ENCODE data around the gene CBARP. TPM values are rescaled to one million over a fixed set of nuclear protein-coding genes. Genes with fewer than 3 reads are reported as not detected.

Gene CBARP
- total and polyA plus RNA-seq, 9 of the 15 experiments (the other 6 are each of a cell fraction or from before 2014, with no cell fraction given), result 0.03 to 8.9 (median 1.2) TPM; not detected in 1

DNA sequence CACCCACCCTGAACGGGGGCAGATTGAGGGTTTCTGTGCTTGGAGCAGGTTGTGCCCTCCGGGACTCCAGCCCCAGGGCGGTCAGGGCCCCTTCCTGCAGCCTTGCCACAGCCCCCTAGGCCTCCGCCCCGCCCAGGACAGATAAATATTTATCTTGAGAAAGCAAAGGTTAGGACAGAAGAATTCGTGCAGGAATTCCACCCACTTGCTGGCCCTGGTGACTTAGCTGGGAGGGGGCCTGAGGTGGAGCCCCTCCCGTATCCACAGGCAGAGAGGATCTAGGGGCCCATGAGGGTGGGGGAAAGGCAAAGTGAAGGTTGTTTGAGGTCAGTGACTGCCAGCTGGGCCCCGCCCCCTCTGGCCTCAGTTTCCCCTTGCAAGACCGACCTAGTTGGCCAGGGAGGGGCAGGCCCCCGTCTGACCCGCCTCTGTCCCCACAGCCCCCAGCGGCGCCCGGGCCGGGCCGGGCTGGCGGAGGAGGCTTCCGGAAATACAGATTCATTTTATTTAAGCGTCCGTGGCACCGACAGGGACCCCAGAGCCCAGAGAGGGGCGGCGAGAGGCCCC, 15.8 kb upstream of the CBARP start (continued):
- peak; percentile 25 for TF ChIP-seq FIP1L1 (IDR thresholded peaks at IDR 0.05; ENCODE audit: low read depth, low read length, poor library complexity, severe bottlenecking)
- 0 out of 2 replicates have a peak, but pooled peaks have one; percentile 37 for TF ChIP-seq ZC3H4 (CRISPR knock-in tag; IDR thresholded peaks at IDR 0.05; ENCODE audit: borderline replicate concordance)
- 0 out of 2 replicates have a peak, but pooled peaks have one; percentile 26 for TF ChIP-seq SUPT5H (IDR thresholded peaks at IDR 0.05)

DNA sequence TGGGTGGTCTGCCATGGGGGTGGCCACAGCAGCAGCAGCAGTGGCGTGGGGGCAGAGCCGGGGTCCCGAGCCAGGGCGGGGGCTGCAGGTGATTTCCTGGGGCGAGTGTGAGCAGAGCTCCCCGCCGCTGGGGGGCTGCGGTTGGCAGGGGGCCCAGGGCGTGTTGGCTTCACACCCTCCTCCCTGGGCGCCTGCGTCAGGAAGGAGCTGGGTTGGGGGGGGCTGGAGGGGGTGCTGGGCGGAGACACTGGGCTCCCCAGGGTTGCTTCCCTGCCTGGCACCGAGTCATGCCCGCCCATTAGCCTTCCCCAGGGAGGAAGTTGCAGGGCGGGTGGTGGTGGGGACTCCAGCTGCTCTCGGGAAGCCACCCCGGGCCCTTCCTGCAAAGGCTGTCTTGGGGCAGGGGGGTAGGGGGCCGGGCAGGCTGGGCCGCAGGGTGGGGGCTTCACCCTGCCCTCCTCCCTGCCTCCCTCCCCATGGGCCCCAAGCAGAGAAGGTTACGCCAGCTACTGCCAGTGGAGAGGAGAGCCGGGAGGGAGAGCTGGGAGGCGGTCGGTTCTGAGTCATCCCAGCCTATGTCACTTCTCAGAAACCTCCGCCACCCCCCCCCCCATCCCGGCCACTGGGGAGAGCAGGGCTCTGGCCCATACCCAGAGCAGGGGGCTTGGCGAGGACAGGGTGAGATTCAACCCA, 15.2 kb upstream of the CBARP start:
- peaks cover 70% of the 10 kb centered on the region for H3K79me2 ChIP-seq (ENCODE audit: control insufficient read depth, insufficient read depth, low read length)
- BruUV-seq (replicated peaks), result no TSS peak
- H3K27ac ChIP-seq (ENCODE audit: extremely low read depth, low read depth, low read length), result peak overlapping the region; percentile 82
- 0 out of 2 replicates have a peak, but pooled peaks cover 4% of the 10 kb centered on the region for H4K20me1 ChIP-seq (replicated peaks; ENCODE audit: control insufficient read depth, insufficient read depth, low read length)
- H3K4me3 ChIP-seq, result peak overlapping the region; percentile 93
- intact Hi-C loops (cut with micrococcal nuclease), result no loop called here
- DNase-seq (ENCODE audit: extremely low read depth in 1 of 4, low spot score in 3 of 4) (peak in 2 of 4 experiments; percentile 72 to 88), FAIRE-seq (peak; percentile 89), ATAC-seq (peak; percentile 57)
- H3K4me2 ChIP-seq (ENCODE audit: insufficient read depth, low read length), result peak overlapping the region; percentile 84
- peaks cover 62% of the 10 kb centered on the region; the same call in 2 of the 3 replicates for H3K36me3 ChIP-seq (ENCODE audit: control insufficient read depth, insufficient read depth, low read length)
- H3K27me3 ChIP-seq (ENCODE audit: control insufficient read depth in 2 of 2, insufficient read depth in 2 of 2, low read length in 2 of 2), result no peaks in the 10 kb centered on the region
- in situ Hi-C loops (cut with MboI), result no loop called here
- ChIA-PET POLR2A (interaction anchor here (0.6 to 7.8 kb wide), 8 partner anchors 9 to 634 kb away, joined by 3 to 88 read pairs (median 4); partner anchors contain the start of genes CIRBP and FAM174C), CTCF (ENCODE audit: low intra/inter-chr PET ratio) (interaction anchor here (0.6 to 1.3 kb wide), 2 partner anchors 13 to 408 kb away, joined by 3 to 5 read pairs; no protein-coding TSS in a partner anchor)
- 3% methylated on average over 14 of the region's 26 CpGs for WGBS (ENCODE audit: insufficient coverage, low coverage, missing lambda C conversion rate)
- no peaks in the 10 kb centered on the region for H3K9me3 ChIP-seq (replicated peaks; ENCODE audit: control insufficient read depth, insufficient read depth, low read depth, low read length)
- no peaks in the 10 kb centered on the region for H3K9me1 ChIP-seq (ENCODE audit: control insufficient read depth, insufficient read depth, low read length)
- no peak overlapping the region for H2AFZ ChIP-seq (ENCODE audit: low read depth, low read length)
- H3K4me1 ChIP-seq (replicated peaks in 1 of 2; ENCODE audit: control insufficient read depth in 2 of 2, insufficient read depth in 2 of 2, low read length in 2 of 2), result peaks cover 22 to 96% of the 10 kb centered on the region in 2 experiments; a peak in 4 of 5 replicates
- H3K9ac ChIP-seq (ENCODE audit: insufficient read depth in 1 of 2, low read depth in 2 of 2, low read length in 2 of 2), result peak overlapping the region; percentile 79 to 96
- TF ChIP-seq, protein P1, sequence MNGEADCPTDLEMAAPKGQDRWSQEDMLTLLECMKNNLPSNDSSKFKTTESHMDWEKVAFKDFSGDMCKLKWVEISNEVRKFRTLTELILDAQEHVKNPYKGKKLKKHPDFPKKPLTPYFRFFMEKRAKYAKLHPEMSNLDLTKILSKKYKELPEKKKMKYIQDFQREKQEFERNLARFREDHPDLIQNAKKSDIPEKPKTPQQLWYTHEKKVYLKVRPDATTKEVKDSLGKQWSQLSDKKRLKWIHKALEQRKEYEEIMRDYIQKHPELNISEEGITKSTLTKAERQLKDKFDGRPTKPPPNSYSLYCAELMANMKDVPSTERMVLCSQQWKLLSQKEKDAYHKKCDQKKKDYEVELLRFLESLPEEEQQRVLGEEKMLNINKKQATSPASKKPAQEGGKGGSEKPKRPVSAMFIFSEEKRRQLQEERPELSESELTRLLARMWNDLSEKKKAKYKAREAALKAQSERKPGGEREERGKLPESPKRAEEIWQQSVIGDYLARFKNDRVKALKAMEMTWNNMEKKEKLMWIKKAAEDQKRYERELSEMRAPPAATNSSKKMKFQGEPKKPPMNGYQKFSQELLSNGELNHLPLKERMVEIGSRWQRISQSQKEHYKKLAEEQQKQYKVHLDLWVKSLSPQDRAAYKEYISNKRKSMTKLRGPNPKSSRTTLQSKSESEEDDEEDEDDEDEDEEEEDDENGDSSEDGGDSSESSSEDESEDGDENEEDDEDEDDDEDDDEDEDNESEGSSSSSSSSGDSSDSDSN (IDR thresholded peaks at IDR 0.05; ENCODE audit: borderline replicate concordance in 1 of 2, low read depth in 2 of 2, low read length in 2 of 2), result peak in 1 of 2 experiments; percentile 23; a peak in 1 of 4 replicates
- TF ChIP-seq JUND (IDR thresholded peaks at IDR 0.05; ENCODE audit: borderline replicate concordance, low read depth, low read length) (peak; percentile 92), JUND (tag; IDR thresholded peaks at IDR 0.05; ENCODE audit: borderline replicate concordance, low read depth, low read length) (peak; percentile 85; the same call in 1 of the 3 replicates), RAD51 (IDR thresholded peaks at IDR 0.05; ENCODE audit: borderline replicate concordance, low read depth) (no peak), ATF1 (CRISPR knock-in tag; IDR thresholded peaks at IDR 0.05) (no peak), ATF1 (tag; IDR thresholded peaks at IDR 0.05) (peak; percentile 48; the same call in 1 of the 2 replicates), ZNF408 (CRISPR knock-in tag; IDR thresholded peaks at IDR 0.05; ENCODE audit: low read depth) (no peak), ARID1B (IDR thresholded peaks at IDR 0.05) (peak; percentile 85)
- TF ChIP-seq, protein P2, sequence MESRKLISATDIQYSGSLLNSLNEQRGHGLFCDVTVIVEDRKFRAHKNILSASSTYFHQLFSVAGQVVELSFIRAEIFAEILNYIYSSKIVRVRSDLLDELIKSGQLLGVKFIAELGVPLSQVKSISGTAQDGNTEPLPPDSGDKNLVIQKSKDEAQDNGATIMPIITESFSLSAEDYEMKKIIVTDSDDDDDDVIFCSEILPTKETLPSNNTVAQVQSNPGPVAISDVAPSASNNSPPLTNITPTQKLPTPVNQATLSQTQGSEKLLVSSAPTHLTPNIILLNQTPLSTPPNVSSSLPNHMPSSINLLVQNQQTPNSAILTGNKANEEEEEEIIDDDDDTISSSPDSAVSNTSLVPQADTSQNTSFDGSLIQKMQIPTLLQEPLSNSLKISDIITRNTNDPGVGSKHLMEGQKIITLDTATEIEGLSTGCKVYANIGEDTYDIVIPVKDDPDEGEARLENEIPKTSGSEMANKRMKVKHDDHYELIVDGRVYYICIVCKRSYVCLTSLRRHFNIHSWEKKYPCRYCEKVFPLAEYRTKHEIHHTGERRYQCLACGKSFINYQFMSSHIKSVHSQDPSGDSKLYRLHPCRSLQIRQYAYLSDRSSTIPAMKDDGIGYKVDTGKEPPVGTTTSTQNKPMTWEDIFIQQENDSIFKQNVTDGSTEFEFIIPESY (CRISPR knock-in tag; IDR thresholded peaks at IDR 0.05), result no peak
- TF ChIP-seq, protein P3, sequence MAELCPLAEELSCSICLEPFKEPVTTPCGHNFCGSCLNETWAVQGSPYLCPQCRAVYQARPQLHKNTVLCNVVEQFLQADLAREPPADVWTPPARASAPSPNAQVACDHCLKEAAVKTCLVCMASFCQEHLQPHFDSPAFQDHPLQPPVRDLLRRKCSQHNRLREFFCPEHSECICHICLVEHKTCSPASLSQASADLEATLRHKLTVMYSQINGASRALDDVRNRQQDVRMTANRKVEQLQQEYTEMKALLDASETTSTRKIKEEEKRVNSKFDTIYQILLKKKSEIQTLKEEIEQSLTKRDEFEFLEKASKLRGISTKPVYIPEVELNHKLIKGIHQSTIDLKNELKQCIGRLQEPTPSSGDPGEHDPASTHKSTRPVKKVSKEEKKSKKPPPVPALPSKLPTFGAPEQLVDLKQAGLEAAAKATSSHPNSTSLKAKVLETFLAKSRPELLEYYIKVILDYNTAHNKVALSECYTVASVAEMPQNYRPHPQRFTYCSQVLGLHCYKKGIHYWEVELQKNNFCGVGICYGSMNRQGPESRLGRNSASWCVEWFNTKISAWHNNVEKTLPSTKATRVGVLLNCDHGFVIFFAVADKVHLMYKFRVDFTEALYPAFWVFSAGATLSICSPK (IDR thresholded peaks at IDR 0.05; ENCODE audit: borderline replicate concordance), result no peak

Measured in K562 (cell line).